HG03039 (cell line): ENCODE results near the gene PXMP4.
A peak's percentile ranks its signal among the peaks of the same experiment; 100 is the strongest.

ENCODE experiments used
- ATAC-seq: cut with Tn5 transposase; IDR thresholded peaks from one replicate; pipeline ENCODE4 v1.9.1; 2021; ENCODE audit warnings: mild to moderate bottlenecking, moderate library complexity; ENCODE audit not compliant: unreplicated experiment

PXMP4 gene

GRCh38 chr20:33670715-33671499 is 49.2 kb downstream of the PXMP4 start:
- no peak for ATAC-seq

GRCh38 chr20:33669873-33670640 is 50.1 kb downstream of the PXMP4 start:
- ATAC-seq = no peak

GRCh38 chr20:33669224-33669623 is 50.9 kb downstream of the PXMP4 start:
- no peak for ATAC-seq

GRCh38 chr20:33668466-33669155 is 51.5 kb downstream of the PXMP4 start:
- no peak for ATAC-seq

- no peak for ATAC-seq
These were observed 52.2 kb downstream of the PXMP4 start for GRCh38 chr20:33667676-33668465.

- peak; percentile 5 for ATAC-seq
These were observed 52.9 kb downstream of the PXMP4 start for GRCh38 chr20:33667245-33667675.

- ATAC-seq = peak; percentile 51
These were observed 53.5 kb downstream of the PXMP4 start, which contains the start of gene ACTL10 for GRCh38 chr20:33666293-33667244. Gene ACTL10, plus strand, starts transcription at chr20:33666943. Its CDS starts 555 bp downstream, at chr20:33667498.

GRCh38 chr20:33664762-33665144 is 55.4 kb downstream of the PXMP4 start:
- ATAC-seq = no peak

- ATAC-seq = no peak
These were observed 55.9 kb downstream of the PXMP4 start for GRCh38 chr20:33664085-33664761.

GRCh38 chr20:33663161-33664084 is 56.7 kb downstream of the PXMP4 start:
- ATAC-seq = peak; percentile 36

- no peak for ATAC-seq
These were observed 57.9 kb downstream of the PXMP4 start, which contains the start of gene C20orf144 for GRCh38 chr20:33662172-33662571. Gene C20orf144, plus strand, starts transcription at chr20:33662327. Its CDS starts 19 bp downstream, at chr20:33662346.

GRCh38 chr20:33660685-33661058 is 59.4 kb downstream of the PXMP4 start:
- no peak for ATAC-seq

- ATAC-seq = no peak
These were observed 60.0 kb downstream of the PXMP4 start for GRCh38 chr20:33660035-33660684.

- no peak for ATAC-seq
These were observed 60.6 kb downstream of the PXMP4 start for GRCh38 chr20:33659341-33660034.

GRCh38 chr20:33658929-33659328 is 61.2 kb downstream of the PXMP4 start:
- no peak for ATAC-seq

- ATAC-seq = no peak
These were observed 61.6 kb downstream of the PXMP4 start for GRCh38 chr20:33658510-33658909.

GRCh38 chr20:33657704-33658095 is 62.4 kb downstream of the PXMP4 start:
- ATAC-seq = no peak
